Measurements from ENCODE around the gene DMD. TPM values are rescaled to one million over a fixed set of nuclear protein-coding genes. Genes with fewer than 3 reads are reported as not detected.

DMD gene
- total and polyA plus RNA-seq, 2 donors (not counting 1 experiment from before 2014, with no cell fraction given) = 5.1 to 7.2 TPM

DNA sequence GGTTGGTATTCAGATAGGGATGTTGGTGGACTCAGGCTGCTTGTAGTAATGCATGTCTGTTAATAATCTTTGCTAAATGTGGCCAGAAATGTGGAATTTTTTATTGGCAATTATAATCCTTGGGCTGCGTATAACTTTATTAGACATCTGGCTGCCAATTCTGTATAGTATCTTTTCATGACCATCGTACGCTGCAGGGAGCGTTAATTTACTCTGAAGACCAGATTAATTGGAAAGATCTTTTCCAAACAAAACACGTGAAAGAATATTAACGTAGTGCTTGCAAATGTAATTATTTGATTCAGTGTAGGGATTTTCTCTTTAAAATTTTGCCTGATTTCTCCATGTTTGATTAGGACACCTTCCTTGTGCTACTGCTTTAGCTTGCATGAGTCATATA, 2100.7 kb downstream of the DMD start:
- no peaks in the 10 kb centered on the region for H3K4me1 ChIP-seq (ENCODE audit: control insufficient read depth, extremely low read depth, insufficient read depth, low read length)
- no peak for TF ChIP-seq EZH2 (IDR thresholded peaks at IDR 0.05; ENCODE audit: low read length, missing control alignments)
- TF ChIP-seq, protein P1, sequence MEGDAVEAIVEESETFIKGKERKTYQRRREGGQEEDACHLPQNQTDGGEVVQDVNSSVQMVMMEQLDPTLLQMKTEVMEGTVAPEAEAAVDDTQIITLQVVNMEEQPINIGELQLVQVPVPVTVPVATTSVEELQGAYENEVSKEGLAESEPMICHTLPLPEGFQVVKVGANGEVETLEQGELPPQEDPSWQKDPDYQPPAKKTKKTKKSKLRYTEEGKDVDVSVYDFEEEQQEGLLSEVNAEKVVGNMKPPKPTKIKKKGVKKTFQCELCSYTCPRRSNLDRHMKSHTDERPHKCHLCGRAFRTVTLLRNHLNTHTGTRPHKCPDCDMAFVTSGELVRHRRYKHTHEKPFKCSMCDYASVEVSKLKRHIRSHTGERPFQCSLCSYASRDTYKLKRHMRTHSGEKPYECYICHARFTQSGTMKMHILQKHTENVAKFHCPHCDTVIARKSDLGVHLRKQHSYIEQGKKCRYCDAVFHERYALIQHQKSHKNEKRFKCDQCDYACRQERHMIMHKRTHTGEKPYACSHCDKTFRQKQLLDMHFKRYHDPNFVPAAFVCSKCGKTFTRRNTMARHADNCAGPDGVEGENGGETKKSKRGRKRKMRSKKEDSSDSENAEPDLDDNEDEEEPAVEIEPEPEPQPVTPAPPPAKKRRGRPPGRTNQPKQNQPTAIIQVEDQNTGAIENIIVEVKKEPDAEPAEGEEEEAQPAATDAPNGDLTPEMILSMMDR (conservative IDR thresholded peaks at IDR 0.05 in 1 of 2, IDR thresholded peaks at IDR 0.05 in 1 of 2; ENCODE audit: low read depth in 1 of 2, low read length in 2 of 2) = no peak
- H3K79me2 ChIP-seq (ENCODE audit: control insufficient read depth, insufficient read depth, low read length) = no peaks in the 10 kb centered on the region

DNA sequence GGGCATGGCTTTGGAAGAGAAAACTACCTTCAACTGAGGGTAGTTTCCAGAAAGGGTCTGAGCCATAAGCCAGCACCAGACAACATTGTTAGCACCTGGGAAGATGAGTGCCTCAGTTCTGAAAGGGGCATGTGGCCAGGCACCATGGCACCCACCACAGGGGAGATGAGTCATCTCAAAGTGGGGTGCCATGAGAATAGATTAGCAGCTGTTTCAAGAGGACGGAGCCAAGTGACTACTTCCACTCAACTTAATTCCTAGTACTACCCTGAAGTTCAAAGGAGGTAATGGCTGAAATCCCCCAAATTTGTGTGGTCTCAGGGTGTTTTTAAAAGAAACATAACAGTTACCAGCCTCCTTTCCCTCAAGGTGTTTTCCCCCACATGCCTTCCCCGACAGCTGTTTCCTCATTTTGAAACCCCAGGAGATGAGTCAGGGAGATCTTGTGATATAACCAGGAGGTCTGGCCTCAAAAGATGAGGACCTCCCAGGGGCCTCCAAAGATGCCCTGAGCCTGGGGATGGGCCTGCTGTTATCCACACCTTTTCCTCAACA, 2111.7 kb downstream of the DMD start:
- TF ChIP-seq EZH2 (IDR thresholded peaks at IDR 0.05; ENCODE audit: low read length, missing control alignments) = no peak
- TF ChIP-seq, protein P1 (conservative IDR thresholded peaks at IDR 0.05 in 1 of 2, IDR thresholded peaks at IDR 0.05 in 1 of 2; ENCODE audit: low read depth in 1 of 2, low read length in 2 of 2) = no peak
- H3K4me2 ChIP-seq (ENCODE audit: extremely low read depth, insufficient read depth, low read length) = no peak overlapping the region
- DNase-seq (ENCODE audit: low read depth in 2 of 2) = no peak
- H3K9ac ChIP-seq (ENCODE audit: insufficient read depth, low read length) = no peak overlapping the region
- H4K20me1 ChIP-seq (ENCODE audit: control insufficient read depth, extremely low read depth, insufficient read depth, low read length) = no peaks in the 10 kb centered on the region
- no peak overlapping the region for H3K27ac ChIP-seq (ENCODE audit: insufficient read depth, low read length)
- H2AFZ ChIP-seq (ENCODE audit: low read length) = no peak overlapping the region
- no peaks in the 10 kb centered on the region for H3K4me1 ChIP-seq (ENCODE audit: control insufficient read depth, extremely low read depth, insufficient read depth, low read length)
- no peaks in the 10 kb centered on the region for H3K27me3 ChIP-seq (ENCODE audit: control insufficient read depth, insufficient read depth, low read length)
- H3K36me3 ChIP-seq (ENCODE audit: control insufficient read depth, insufficient read depth, low read length) = no peaks in the 10 kb centered on the region
- H3K9me3 ChIP-seq (ENCODE audit: control insufficient read depth, insufficient read depth, low read depth, low read length) = no peaks in the 10 kb centered on the region
- H3K79me2 ChIP-seq (ENCODE audit: control insufficient read depth, insufficient read depth, low read length) = no peaks in the 10 kb centered on the region
- no peak overlapping the region for H3K4me3 ChIP-seq (replicated peaks in 1 of 4; ENCODE audit: control extremely low read depth in 1 of 4, insufficient read depth in 1 of 4, low read depth in 3 of 4, low read length in 4 of 4)

More for the DNA sequence above, 2100.7 kb downstream of the DMD start:
- H3K36me3 ChIP-seq (ENCODE audit: control insufficient read depth, insufficient read depth, low read length) = no peaks in the 10 kb centered on the region
- no peak overlapping the region for H3K4me2 ChIP-seq (ENCODE audit: extremely low read depth, insufficient read depth, low read length)
- H3K4me3 ChIP-seq (replicated peaks in 1 of 4; ENCODE audit: control extremely low read depth in 1 of 4, insufficient read depth in 1 of 4, low read depth in 3 of 4, low read length in 4 of 4) = no peak overlapping the region
- DNase-seq (ENCODE audit: low read depth in 2 of 2) = no peak
- H3K27ac ChIP-seq (ENCODE audit: insufficient read depth, low read length) = no peak overlapping the region
- no peak overlapping the region for H2AFZ ChIP-seq (ENCODE audit: low read length)
- H3K27me3 ChIP-seq (ENCODE audit: control insufficient read depth, insufficient read depth, low read length) = no peaks in the 10 kb centered on the region
- no peaks in the 10 kb centered on the region for H4K20me1 ChIP-seq (ENCODE audit: control insufficient read depth, extremely low read depth, insufficient read depth, low read length)
- no peak overlapping the region for H3K9ac ChIP-seq (ENCODE audit: insufficient read depth, low read length)
- no peaks in the 10 kb centered on the region for H3K9me3 ChIP-seq (ENCODE audit: control insufficient read depth, insufficient read depth, low read depth, low read length)

DNA sequence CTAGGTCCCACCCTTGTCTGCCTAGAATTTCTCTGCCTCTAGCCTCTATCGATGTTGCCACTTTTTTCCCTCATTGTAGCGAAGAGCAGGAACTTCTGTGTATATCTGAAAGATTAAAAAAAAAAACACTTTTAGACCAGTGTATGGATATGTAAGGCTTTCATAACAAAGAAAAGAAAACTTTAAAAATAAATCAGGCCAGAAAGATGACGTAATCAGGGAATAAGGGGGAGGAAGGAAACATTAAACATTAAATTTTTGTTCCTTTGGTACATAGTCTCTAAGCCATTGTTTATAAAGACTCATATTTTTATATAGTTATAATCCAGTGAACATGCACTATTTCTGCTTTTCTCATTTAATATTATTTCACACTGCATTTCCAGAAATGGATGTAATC, 2113.3 kb downstream of the DMD start:
- no peak overlapping the region for H3K27ac ChIP-seq (ENCODE audit: insufficient read depth, low read length)
- H3K4me3 ChIP-seq (replicated peaks in 1 of 4; ENCODE audit: control extremely low read depth in 1 of 4, insufficient read depth in 1 of 4, low read depth in 3 of 4, low read length in 4 of 4) = no peak overlapping the region
- no peak overlapping the region for H3K4me2 ChIP-seq (ENCODE audit: extremely low read depth, insufficient read depth, low read length)
- no peaks in the 10 kb centered on the region for H3K4me1 ChIP-seq (ENCODE audit: control insufficient read depth, extremely low read depth, insufficient read depth, low read length)
- no peaks in the 10 kb centered on the region for H3K79me2 ChIP-seq (ENCODE audit: control insufficient read depth, insufficient read depth, low read length)
- DNase-seq (ENCODE audit: low read depth in 2 of 2) = no peak
- no peak for TF ChIP-seq EZH2 (IDR thresholded peaks at IDR 0.05; ENCODE audit: low read length, missing control alignments)
- TF ChIP-seq, protein P1 (conservative IDR thresholded peaks at IDR 0.05 in 1 of 2, IDR thresholded peaks at IDR 0.05 in 1 of 2; ENCODE audit: low read depth in 1 of 2, low read length in 2 of 2) = no peak
- H4K20me1 ChIP-seq (ENCODE audit: control insufficient read depth, extremely low read depth, insufficient read depth, low read length) = no peaks in the 10 kb centered on the region
- H3K27me3 ChIP-seq (ENCODE audit: control insufficient read depth, insufficient read depth, low read length) = no peaks in the 10 kb centered on the region
- H3K36me3 ChIP-seq (ENCODE audit: control insufficient read depth, insufficient read depth, low read length) = no peaks in the 10 kb centered on the region
- no peaks in the 10 kb centered on the region for H3K9me3 ChIP-seq (ENCODE audit: control insufficient read depth, insufficient read depth, low read depth, low read length)
- H3K9ac ChIP-seq (ENCODE audit: insufficient read depth, low read length) = no peak overlapping the region
- no peak overlapping the region for H2AFZ ChIP-seq (ENCODE audit: low read length)
